GM21723 (cell line): ENCODE results near the gene TAS2R19.
"Not testable (repeated sequence)": the region's sequence is repeated elsewhere in the genome, so short reads cannot be mapped to it uniquely, and the experiment has no call there.

ENCODE experiments used
- ATAC-seq: cut with Tn5 transposase; IDR thresholded peaks from one replicate; pipeline ENCODE4 v1.9.1; 2021; ENCODE audit warnings: mild to moderate bottlenecking, moderate library complexity; ENCODE audit not compliant: unreplicated experiment

The TAS2R19 gene, protein sequence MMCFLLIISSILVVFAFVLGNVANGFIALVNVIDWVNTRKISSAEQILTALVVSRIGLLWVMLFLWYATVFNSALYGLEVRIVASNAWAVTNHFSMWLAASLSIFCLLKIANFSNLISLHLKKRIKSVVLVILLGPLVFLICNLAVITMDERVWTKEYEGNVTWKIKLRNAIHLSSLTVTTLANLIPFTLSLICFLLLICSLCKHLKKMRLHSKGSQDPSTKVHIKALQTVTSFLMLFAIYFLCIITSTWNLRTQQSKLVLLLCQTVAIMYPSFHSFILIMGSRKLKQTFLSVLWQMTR

DNA sequence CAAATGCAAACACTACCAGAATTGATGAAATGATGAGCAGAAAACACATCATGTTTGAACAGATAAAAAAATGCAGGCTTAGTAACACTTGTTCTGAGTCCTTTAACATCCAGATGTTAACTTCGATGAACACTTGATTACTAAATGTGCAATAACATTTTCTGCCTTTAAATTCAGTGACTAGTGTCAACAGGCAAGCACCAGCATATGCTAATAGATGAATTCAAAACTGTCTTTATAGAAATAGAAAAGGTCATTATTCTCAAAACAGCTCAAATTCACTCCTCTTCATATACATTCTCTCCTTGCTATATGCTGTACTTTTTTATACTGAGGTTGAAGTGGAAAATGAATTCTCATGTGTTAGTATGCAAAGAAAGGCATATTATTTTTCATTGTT is at the start of gene TAS2R19:
TSS of gene TAS2R19 (minus strand) at position 101 of the 400 bp plus-strand sequence. CDS start at position 52, 49 bp downstream.
- no peak for ATAC-seq

DNA sequence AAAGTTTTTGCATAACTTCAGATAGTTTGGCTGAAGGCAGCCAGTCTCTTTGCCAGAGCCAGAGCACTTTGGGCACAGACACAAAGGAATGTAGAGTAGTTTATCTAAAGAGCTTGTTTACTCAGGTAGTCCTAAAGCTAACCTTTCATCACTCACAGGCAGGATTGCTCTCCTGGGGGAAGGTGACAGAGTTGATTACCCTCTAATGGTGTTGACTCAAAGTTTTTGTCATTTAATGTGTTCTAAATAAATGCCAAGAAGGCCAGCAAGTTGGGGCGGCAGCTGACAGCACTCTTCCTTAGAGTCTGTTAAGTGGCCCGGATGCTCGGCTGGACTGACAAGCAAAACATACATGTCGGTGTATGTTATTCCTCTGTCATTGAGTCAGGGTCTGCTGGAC is 49.0 kb upstream of the TAS2R19 start:
- ATAC-seq, result no peak

DNA sequence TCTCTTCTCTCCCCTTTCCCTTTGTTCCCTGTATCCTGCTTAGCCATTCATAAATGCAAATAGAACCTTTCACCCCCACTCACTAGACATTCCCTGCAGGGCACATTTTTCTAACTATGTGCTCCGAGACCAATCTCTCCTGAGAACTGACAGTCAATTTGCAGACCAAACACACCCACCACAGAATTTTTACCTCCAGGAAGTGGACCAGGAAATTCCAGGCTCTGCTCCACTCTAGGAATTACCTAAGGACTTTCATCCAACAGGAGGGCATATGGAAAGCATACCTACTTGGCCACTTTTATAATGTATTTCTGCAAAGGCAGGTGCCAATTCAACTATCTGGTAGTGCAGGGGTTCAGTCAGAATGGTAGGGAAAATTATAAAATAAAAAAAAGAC is 48.6 kb upstream of the TAS2R19 start:
- ATAC-seq, result no peak

DNA sequence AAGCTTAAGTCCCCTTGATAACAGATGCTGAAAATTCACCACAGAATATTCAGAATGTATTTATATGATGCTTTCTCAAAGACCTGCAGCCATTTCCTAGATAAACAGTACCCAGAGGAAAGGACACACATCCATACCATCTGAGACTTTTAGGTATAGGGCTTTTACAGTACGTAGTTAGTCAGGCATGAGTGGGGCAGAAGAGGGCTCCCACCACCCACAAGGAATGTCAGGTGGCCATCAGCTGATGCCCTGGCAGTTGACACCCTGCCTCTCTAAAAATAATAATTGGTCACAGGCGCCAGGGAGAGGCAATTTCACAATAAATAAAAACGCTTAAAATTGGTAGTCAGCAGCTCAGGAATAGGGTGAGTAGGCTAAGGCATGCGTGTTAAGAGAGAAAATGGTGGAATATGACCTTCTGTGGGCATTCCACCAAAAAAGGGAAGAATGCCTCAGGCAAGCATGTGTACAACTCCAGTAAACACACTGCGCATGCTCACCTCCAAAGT is 47.5 kb upstream of the TAS2R19 start:
- no peak for ATAC-seq

DNA sequence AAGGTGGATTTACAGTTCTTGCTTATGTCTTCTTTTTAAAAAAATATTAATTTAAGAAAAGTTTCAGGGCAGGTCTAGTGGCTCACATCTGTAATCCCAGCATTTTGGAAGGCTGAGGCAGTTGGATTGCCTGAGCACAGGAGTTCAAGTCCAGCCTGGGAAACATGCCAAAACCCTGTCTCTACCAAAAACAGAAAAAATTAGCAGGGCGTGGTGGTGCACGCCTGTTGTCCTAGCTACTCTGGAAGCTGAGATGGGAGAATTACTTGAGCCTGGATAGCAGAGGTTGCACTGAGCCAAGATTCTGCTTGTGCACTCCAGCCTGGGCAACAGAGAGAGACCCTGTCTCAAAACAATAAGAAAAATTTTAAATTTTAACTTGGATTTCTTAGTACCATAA is 45.1 kb upstream of the TAS2R19 start:
- no peak for ATAC-seq

DNA sequence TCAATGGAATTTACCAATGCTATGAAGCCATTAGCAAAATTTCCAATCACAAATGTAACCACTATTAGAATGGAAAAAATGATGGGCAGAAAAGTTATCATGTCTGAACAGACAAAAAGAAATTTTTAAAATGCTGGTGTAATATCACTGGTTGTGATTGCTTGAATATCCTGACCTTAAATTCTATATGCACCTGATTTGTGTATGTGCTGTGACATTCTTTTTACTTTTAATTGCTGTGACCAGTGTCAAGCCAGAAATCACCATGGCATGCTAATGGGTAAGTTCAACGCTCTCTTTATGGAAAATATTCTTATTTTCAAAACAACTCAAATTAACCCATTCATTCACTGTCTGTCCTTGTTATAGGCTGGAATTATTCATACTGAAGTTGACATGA is 39.8 kb upstream of the TAS2R19 start, which contains the start of gene TAS2R46:
TSS of gene TAS2R46 (minus strand) at position 101 of the 400 bp plus-strand sequence. CDS start at position 101, 0 bp downstream.
- ATAC-seq, result not testable (repeated sequence)

DNA sequence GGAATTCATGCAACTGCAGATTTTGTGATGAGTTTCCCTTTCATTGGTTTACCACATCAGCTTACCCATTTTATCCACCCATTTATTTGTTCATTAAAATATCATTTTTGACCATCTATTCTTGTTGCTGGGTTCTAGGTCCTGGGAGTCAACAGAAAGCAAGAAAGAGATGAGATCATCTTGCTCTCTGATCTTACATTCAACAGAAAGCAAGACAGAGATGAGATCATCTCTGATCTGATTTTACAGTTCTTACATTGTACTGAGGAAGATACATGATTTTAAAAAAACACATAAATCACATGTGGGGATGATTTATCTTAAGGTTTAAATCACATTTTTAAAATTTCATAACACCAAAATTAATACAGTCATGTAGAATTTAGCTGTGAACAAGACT is 37.4 kb upstream of the TAS2R19 start:
- no peak for ATAC-seq

DNA sequence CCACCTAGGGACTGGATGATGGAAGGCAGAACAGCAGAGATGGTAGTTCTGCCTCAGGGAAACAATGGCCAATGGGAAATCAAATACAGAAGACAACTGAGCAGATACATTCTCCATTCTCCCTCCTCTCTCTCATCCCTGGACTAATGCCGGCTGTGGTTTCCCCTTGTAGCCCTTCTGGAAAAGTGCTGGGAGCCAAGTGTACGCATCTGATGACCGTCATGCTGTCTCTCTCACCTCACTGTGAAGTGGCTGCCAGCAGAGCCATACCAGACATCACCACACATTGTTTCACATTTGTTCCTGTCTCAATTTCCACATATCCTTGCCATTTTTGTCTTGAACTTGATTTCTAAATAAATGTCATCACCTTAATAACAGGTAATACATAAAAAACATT is 36.6 kb upstream of the TAS2R19 start:
- no peak for ATAC-seq

DNA sequence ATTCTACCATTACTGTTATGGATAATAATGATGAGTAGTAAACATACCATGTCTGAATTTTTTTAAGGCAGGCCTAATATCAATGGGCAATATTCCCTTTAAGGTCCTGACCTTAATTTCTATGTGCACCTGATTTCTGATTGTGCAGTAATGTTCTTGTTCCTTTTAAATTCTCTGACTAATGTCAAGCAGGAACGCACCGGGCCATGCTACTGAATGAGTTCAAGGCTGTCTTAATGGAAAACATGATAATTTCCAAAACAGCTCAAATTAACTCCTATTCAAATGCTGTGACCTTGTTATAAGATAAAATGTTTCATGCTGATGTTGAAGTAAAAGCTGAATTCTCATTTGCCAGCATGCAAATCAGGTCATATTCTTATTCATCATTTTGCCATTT is 32.9 kb upstream of the TAS2R19 start:
- ATAC-seq, result no peak

DNA sequence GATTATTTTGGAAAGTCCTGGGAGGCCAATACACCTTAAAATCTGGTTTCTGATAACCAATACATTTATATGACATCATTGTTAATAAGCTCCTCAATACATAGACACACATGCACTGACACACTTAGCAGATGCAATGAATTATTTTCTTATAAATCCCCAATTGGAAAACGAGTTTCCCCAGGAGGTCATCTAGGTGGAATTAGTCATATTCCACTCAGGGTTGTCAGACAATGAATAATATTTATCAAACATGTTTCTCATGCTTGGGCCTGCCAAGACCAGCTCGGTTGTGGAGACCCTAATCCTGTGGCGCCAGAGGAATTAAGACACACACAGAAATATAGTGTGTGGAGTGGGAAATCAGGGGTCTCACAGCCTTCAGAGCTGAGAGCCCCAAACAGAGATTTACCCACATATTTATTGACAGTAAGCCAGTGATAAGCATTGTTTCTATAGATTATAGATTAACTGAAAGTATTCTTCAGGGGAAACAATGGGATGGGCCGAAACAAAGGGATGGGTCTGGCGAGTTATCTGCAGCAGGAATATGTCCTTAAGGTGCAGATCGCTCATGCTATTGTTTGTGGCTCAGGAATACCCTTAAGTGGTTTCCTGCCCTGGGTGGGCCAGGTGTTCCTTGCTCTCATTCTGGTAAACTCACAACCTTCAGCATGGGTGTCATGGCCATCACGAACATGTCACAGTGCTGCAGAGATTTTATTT is 27.5 kb upstream of the TAS2R19 start:
- ATAC-seq, result not testable (repeated sequence)

DNA sequence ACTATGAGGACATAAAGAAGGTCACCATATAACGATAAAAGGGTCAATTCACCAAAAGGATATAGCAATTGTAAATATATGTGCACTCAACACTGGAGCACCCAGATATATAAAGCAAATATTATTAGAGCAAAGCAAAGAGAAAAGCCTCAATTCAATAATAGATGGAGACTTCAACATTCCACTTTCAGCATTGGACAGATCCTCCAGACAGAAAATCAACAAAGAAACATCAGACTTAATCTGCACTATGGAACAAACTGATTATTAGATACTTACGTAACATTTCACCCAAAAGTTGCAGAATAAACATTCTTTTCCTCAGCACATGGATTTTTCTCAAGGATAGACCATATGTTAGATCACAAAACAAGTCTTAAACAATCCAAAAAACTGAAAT is 18.9 kb upstream of the TAS2R19 start:
- ATAC-seq, result not testable (repeated sequence)

DNA sequence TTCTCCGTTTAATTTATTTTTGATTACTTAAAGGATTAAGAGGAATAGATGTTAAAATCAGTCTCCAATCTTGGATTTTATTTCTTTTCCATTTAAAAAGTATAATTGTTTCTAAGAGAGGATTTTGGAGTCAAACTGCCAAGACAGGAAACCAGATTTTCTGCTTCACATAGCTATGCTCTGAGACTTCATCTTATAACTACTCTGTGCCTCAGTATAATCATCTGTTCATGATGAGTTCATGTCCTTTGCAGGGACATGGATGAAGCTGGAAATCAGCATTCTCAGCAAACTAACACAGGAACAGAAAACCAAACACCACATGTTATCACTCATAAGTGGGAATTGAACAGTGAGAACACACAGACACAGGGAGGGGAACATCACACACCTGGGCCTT is 17.7 kb upstream of the TAS2R19 start:
- ATAC-seq, result no peak

DNA sequence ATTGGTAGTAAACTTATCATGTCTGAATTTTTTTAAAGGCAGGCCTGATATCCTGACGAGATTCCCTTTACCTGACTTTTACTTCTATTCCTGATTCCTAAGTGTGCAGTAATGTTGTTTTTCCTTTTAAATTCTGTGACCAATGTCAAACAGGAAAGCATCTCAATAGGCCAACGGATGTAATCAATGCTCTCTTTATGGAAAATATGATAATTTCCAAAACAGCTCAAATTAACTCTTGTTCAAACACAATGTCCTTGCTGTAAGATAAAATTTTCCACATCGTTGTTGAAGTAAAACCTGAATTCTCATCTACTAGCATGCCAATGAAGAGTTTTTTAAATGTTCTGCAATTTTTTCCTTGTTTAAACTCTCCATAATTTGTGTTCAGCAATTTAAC is 16.8 kb upstream of the TAS2R19 start:
- ATAC-seq, result no peak

DNA sequence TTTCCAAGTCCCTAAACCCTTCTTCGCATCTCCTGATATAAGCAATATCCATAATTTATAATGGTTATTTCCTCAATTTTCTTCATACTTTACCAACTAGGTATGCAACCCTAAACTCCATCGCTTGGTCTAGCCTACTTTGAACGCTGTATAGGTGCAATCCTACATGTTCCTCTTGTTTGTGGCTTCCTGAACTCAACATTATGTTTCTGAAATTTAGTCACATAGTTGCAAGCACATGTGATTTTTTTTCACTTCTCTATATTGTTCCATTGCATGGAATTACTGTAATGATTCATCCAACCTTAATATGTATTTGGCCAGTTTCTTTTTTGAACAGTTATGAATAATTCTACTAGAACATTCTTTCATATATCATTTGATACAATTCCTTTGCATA is 11.5 kb upstream of the TAS2R19 start:
- ATAC-seq, result not testable (repeated sequence)

DNA sequence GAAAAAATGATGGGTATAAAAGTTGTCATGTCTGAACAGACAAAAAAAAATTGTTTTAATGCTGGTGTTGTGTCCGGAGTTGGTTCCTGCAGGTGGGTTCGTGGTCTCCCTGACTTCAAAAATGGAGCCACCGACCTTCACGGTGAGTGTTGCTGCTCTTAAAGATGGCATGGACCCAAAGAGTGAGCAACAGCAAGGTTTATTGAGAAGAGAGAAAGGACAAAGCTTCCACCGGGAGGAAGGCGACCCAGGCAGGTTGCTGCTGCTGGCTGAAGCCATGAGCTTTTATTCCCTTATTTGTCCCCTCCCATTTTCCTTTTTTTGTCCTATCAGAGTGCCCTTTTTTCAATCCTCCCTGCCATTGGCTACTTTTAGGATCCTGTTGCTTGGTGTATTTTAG is 8.9 kb upstream of the TAS2R19 start, which contains the start of gene TAS2R31:
TSS of gene TAS2R31 (minus strand) at position 101 of the 400 bp plus-strand sequence. CDS start at position 29, 72 bp downstream.
- no peak for ATAC-seq

DNA sequence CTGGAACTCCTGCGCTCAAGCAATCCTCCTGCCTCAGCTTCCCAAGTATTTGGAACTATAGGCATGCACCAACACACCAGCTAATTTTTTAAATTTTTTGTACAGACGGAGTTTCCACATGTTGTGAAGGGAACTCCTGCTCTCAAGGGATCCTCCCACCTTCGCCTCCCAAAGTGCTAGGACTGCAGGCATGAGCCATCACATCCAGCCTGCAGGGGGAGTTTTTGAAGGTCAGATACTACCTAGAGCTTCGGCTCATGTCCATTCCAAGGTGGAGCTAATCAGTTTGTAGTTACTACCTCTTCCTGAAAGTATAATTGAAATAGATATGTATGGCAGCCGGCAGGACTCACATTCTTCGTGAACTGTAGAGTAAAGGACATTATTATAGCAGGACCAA is 3.7 kb upstream of the TAS2R19 start:
- ATAC-seq, result no peak

DNA sequence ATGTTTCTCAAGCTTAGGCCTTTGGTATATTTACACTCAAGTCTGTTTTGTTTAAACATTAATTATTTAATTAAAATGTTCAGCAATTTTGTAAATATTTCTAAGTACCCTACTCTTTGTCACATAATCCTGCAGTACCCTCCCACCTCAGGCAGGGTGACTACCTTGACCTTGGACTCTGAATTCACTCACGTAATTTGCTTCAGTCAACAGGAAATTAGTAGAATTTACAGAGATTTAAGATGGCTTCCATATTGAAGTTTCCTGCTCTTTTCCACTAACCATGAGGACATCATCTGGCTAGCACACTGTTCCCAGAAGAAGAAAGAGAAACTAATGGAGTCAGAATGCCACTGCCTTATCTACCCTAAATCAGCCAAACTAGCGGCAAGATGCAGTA is 967 bp upstream of the TAS2R19 start:
- ATAC-seq, result no peak

DNA sequence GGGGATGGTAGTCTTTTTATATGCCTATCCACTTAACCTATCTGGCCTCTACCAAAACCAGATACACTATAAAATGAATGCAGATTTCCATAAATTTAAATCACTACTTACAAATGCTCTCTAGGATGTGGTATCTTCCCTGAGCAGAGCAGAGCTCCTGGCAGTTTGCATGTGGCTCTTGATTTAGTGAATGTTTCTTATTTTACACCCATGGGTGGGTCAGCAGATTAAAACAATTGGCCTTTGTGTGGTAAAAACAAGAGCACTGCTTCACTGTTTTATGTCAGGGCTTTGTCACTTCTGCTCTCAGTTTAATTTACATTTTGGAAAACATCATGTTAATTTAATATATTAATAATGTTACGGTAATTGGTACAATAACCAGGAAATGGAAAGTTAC is 5.5 kb downstream of the TAS2R19 start:
- no peak for ATAC-seq

DNA sequence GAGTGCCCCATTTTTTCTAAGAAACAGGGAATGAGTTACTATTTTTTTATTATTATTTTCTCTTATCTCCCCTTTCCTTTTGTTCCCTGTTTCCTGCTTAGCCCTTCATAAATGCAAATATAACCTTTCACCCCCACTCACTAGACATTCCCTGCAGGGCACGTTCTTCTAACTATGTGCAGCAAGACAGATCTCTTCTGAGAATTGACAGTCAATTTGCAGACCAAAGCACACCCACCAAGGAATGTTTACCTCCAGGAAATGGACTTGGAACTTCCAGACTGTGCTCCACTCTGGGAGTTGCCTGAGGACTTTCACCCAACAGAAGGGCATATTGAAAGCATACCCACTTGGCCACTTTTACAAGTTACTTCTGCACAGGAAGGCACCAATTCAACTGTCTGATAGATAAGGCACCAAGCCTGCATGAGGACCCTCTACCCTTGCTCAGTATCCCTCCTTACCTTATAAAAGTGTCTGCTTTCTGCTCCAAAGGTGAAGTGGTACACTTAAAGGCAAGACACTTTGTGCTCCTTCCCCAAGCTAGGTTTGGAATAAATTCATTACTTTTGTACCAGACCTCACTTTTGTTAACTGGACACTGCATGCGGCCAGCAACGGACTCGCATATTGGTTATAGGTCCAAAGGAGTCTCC is 6.5 kb downstream of the TAS2R19 start:
- no peak for ATAC-seq

DNA sequence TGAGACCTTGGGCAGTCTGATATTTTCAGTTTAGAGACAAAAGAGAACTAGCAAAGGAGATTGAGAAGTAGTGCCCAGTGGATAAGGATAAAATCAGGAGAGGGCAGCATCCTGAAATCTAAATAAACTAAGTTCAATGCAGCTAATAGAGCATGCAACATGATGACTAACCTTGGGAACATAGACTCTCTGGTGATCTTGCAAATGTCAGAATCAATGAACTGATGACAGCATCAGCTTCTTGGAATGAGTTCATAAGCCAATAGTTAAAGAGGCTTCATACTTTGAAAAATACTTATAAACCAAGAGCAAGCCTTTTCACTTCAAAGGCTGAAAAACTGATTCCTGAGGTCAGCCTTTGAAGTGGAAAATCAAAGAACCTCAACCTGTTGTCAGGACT is 8.2 kb downstream of the TAS2R19 start:
- ATAC-seq, result no peak

DNA sequence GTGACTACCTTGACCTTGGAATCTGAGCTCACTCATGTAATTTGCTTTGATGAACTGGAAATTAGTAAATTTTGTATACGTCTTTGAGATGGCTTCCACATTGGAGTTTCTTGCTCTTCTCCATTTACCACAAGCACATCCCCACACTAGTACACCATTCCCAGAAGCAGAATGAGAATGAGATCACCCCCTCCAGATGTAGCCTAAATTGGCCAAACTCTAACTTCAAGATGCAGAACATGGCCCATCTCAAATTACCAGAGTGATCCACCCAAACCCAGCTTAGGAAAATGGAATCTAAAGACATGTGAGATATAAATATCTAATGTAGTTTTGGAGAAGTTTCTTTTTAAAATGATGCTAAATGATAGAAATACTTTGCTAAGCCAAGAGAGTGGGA is 14.8 kb downstream of the TAS2R19 start:
- ATAC-seq, result no peak

DNA sequence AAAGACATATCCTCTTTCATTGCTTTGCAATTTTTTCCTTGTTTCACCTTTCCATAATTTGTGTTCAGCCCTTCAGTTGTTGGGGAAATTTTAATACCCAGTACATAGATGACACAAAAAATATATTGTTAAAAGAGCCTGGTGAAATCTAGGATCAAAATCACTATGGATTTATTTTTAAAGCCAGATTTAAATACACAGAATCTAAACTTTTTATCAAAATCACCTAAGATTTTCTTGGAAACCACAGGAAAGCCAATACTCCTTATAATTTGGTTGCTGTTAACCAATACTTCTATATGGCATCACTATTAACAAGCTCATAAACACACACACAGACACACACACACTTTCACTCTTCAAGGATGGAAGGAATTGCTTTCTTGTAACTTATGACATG is 24.2 kb downstream of the TAS2R19 start, which contains the start of gene TAS2R20:
TSS of gene TAS2R20 (minus strand) at position 101 of the 400 bp plus-strand sequence. CDS start 429 bp downstream, outside the sequence.
- no peak for ATAC-seq
